OCI-LY3 (cell line): ENCODE data around the gene SARS1.

Experiments used
- H2AFZ ChIP-seq: fragments of 200-600, 300-600 bp; shearing (Covaris generic); 2 replicates; pipeline ENCODE4 v1.6.0; 2014; ENCODE audit warnings: antibody characterized with exemption, low read depth, low read length
- H3K27ac ChIP-seq: fragments of 200-600, 300-600 bp; sonication (generic); 2 replicates; pipeline ENCODE4 v1.5.1; 2014; ENCODE audit warnings: mild to moderate bottlenecking, low read length, moderate library complexity, mixed read lengths
- H3K27me3 ChIP-seq: fragments of 200-600, 300-600 bp; sonication (generic); 2 replicates; pipeline ENCODE4 v1.6.1; 2014; ENCODE audit warnings: low read depth, low read length, mixed read lengths
- H3K36me3 ChIP-seq: fragments of 200-600, 300-600 bp; sonication (generic); replicated peaks from 2 replicates; pipeline ENCODE3; 2014; ENCODE audit warnings: low read depth, low read length, mixed read lengths
- H3K4me1 ChIP-seq: fragments of 300-600, 200-600 bp; sonication (generic); 2 replicates; pipeline ENCODE4 v1.6.1; 2014; ENCODE audit warnings: low read length, mixed read lengths
- H3K4me2 ChIP-seq: fragments of 200-600, 300-600 bp; sonication (generic); 2 replicates; pipeline ENCODE4 v1.6.1; 2014; ENCODE audit warnings: low read length, mixed read lengths
- H3K4me3 ChIP-seq: fragments of 300-600, 200-600 bp; sonication (generic); 2 replicates; pipeline ENCODE4 v1.5.1; 2014; ENCODE audit warnings: antibody characterized with exemption, mild to moderate bottlenecking, low read length, moderate library complexity
- H3K79me2 ChIP-seq: fragments of 300-600, 200-600 bp; shearing (Covaris generic); 2 replicates; pipeline ENCODE4 v1.6.1; 2014; ENCODE audit warnings: mild to moderate bottlenecking, low read length, mixed read lengths
- H3K9ac ChIP-seq: fragments of 300-600, 200-600 bp; shearing (Covaris generic); 2 replicates; pipeline ENCODE4 v1.6.0; 2014; ENCODE audit warnings: mild to moderate bottlenecking, low read length, moderate library complexity
- H3K9me3 ChIP-seq: fragments of 200-600, 300-600 bp; shearing (Covaris generic); 2 replicates; pipeline ENCODE4 v1.6.1; 2014; ENCODE audit warnings: low read length, mixed read lengths; ENCODE audit not compliant: insufficient read depth
- H4K20me1 ChIP-seq: fragments of 200-600, 300-600 bp; sonication (generic); 2 replicates; pipeline ENCODE4 v1.6.1; 2016; ENCODE audit warnings: low read length, mixed read lengths; ENCODE audit not compliant: insufficient read depth
- EZH2phosphoT487 ChIP-seq: fragments of 200-600 bp; shearing (Covaris generic); IDR thresholded peaks from 2 replicates; pipeline ENCODE4 v1.6.1; 2018; ENCODE audit warnings: antibody characterized with exemption, mixed run types, low read depth
- TF ChIP-seq, protein P1 (sequence below): fragments of 200-600, 300-600 bp; sonication (generic); IDR thresholded peaks from 2 replicates; pipeline ENCODE4 v1.5.1; 2014; ENCODE audit warnings: antibody characterized with exemption, low read length, low read depth

The SARS1 gene

DNA sequence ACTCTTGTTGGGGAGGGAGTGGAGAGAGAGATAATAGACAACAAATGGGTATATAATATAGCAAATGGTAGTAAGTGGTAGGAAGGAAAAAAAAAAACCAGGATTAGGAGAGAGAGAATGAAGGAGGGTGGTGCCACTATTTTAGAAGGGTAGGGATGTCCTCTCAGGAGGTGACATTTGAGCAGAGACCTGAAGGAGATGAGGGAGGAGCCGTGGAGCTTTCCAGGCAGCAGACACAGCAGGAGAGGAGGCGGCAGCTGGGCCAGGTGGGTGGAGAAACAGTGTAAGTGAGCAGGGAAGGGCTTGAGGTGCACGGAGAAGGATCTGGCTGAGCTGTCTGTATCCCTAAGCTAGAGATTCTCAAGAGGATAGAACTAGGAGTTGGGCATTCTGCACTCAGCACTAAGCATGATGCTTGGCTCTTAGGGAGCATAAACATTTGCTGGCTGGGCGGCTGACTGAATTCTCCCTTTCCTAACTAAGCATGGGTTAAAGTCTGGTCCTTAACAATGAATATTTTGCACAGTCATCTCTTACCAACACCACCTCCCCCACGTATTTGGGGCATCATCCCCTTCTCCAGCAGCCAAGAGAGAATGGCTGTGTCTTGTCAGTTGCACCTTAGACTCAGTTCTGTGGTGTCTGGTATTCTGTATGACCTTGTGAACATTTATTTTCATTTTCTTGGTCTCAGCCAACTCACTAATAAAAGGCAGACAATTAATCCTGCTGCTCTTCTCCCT is 27.6 kb upstream of the SARS1 start:
- Histone ChIP-seq H3K27me3 (no peaks in the 10 kb centered on the region), H2AFZ (no peak overlapping the region), H3K4me2 (no peak overlapping the region), H4K20me1 (no peaks in the 10 kb centered on the region), H3K36me3 (no peaks in the 10 kb centered on the region), H3K79me2 (no peaks in the 10 kb centered on the region), H3K9me3 (no peaks in the 10 kb centered on the region), H3K9ac (no peak overlapping the region), H3K4me3 (no peak overlapping the region), H3K27ac (no peak overlapping the region), H3K4me1 (no peaks in the 10 kb centered on the region)
- TF ChIP-seq, protein P1, sequence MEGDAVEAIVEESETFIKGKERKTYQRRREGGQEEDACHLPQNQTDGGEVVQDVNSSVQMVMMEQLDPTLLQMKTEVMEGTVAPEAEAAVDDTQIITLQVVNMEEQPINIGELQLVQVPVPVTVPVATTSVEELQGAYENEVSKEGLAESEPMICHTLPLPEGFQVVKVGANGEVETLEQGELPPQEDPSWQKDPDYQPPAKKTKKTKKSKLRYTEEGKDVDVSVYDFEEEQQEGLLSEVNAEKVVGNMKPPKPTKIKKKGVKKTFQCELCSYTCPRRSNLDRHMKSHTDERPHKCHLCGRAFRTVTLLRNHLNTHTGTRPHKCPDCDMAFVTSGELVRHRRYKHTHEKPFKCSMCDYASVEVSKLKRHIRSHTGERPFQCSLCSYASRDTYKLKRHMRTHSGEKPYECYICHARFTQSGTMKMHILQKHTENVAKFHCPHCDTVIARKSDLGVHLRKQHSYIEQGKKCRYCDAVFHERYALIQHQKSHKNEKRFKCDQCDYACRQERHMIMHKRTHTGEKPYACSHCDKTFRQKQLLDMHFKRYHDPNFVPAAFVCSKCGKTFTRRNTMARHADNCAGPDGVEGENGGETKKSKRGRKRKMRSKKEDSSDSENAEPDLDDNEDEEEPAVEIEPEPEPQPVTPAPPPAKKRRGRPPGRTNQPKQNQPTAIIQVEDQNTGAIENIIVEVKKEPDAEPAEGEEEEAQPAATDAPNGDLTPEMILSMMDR: no peak
- no peak for TF ChIP-seq EZH2phosphoT487

DNA sequence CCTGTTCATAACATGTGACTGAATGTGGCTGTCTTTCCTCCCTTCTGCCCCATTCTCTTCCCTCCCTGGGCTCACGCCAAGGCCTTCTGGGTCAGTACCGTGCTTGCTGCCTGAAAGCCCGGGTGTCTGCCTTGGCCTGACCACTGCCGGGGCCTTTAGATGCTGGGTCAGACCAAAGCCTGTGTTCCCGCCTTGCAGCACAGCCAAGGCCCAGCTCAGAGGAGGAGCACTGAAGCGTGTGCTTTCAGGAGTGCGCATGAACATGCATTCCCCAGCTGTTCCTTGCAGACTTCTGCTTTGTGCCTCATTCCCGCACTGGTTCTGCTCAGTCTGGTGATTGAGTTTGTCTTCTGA is 27.0 kb upstream of the SARS1 start:
- Histone ChIP-seq H4K20me1 (no peaks in the 10 kb centered on the region), H3K27me3 (no peaks in the 10 kb centered on the region), H3K9me3 (no peaks in the 10 kb centered on the region), H3K36me3 (no peaks in the 10 kb centered on the region), H3K4me2 (no peak overlapping the region), H2AFZ (no peak overlapping the region), H3K9ac (no peak overlapping the region), H3K4me1 (no peaks in the 10 kb centered on the region), H3K4me3 (no peak overlapping the region), H3K79me2 (no peaks in the 10 kb centered on the region), H3K27ac (no peak overlapping the region)
- no peak for TF ChIP-seq EZH2phosphoT487
- TF ChIP-seq, protein P1: no peak

DNA sequence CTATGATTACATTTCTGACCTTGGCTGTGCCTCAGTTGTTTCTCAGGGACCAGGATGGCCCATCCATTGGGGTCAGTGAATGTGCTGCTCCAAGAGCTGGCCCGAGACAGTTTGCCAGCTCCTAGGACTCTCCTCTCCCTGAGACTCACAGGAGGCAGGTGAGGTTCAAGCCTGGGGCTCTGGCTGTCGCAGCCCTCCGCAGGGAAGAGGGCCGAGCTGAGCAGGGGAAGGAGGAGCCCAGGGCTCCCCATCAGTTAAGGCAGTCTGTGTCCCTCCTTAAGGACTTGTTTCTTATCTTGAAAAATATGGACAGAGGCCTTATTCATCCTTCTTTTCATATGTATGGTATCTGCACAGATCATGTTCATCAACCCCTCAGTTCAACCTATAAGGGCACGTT is 26.6 kb upstream of the SARS1 start:
- H3K4me2 ChIP-seq: no peak overlapping the region
- no peak overlapping the region for H3K27ac ChIP-seq

DNA sequence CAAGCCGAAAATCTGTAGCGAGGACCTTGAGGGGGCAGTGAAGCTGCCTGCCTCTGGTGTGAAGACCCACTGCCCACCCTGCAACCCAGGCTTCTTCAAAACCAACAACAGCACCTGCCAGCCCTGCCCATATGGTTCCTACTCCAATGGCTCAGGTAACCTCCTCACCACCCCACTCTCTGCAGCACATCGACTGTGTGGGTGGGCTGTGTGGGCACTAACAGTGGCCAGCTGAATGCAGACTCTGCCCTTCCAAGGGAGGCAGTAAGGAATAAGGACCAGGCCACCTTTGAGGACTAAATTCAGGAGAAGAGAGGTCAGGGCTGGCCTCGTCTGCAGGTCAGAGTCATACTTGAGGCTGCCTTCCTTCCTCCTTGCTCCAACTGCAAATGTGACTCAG is 25.5 kb upstream of the SARS1 start:
- TF ChIP-seq EZH2phosphoT487: no peak
- TF ChIP-seq, protein P1: no peak
- H4K20me1 ChIP-seq: no peaks in the 10 kb centered on the region
- H3K27ac ChIP-seq: no peak overlapping the region
- H3K4me2 ChIP-seq: no peak overlapping the region
- H3K27me3 ChIP-seq: no peaks in the 10 kb centered on the region
- H2AFZ ChIP-seq: no peak overlapping the region
- no peaks in the 10 kb centered on the region for H3K4me1 ChIP-seq
- no peaks in the 10 kb centered on the region for H3K36me3 ChIP-seq
- H3K9ac ChIP-seq: no peak overlapping the region
- H3K9me3 ChIP-seq: no peaks in the 10 kb centered on the region
- no peak overlapping the region for H3K4me3 ChIP-seq
- H3K79me2 ChIP-seq: no peaks in the 10 kb centered on the region

More for the DNA sequence above, 26.6 kb upstream of the SARS1 start:
- no peaks in the 10 kb centered on the region for H3K27me3 ChIP-seq
- no peak overlapping the region for H3K9ac ChIP-seq
- no peaks in the 10 kb centered on the region for H4K20me1 ChIP-seq
- TF ChIP-seq, protein P1: no peak
- TF ChIP-seq EZH2phosphoT487: no peak
- no peak overlapping the region for H2AFZ ChIP-seq
- no peaks in the 10 kb centered on the region for H3K4me1 ChIP-seq
- H3K79me2 ChIP-seq: no peaks in the 10 kb centered on the region
- H3K4me3 ChIP-seq: no peak overlapping the region
- no peaks in the 10 kb centered on the region for H3K9me3 ChIP-seq
- H3K36me3 ChIP-seq: no peaks in the 10 kb centered on the region
